AG04449 (cell line): Measurements from ENCODE around the gene AMIGO1.
"Not testable (repeated sequence)": the region's sequence is repeated elsewhere in the genome, so short reads cannot be mapped to it uniquely, and the experiment has no call there.

Experiments used
- CTCF ChIA-PET: fragments of 350-600 bp; formaldehyde crosslinking; extraction: SDS; loops from one replicate; lab custom pipeline; 2021; ENCODE audit warnings: antibody characterized with exemption; lab: Yijun Ruan, JAX
- POLR2A ChIA-PET: fragments of 400-600, 350-600 bp; formaldehyde crosslinking; extraction: SDS; loops from one replicate; lab custom pipeline; 2020; ENCODE audit warnings: antibody characterized with exemption, inconsistent platforms; lab: Yijun Ruan, JAX
- DNase-seq: peaks from one replicate; pipeline ENCODE4 v3.0.0-alpha.2; 2010; ENCODE audit warnings: low read depth, low spot score
- H3K4me3 ChIP-seq: 2 replicates; pipeline ENCODE4 v1.5.1; 2011; ENCODE audit warnings: low read depth, mild to moderate bottlenecking, control low read depth, low read length
- CTCF ChIP-seq: IDR thresholded peaks from one replicate; pipeline ENCODE4 v1.5.1; 2011; ENCODE audit warnings: mild to moderate bottlenecking, moderate library complexity, low read length, control low read depth, inconsistent platforms; ENCODE audit not compliant: insufficient read depth; ENCODE audit errors: missing control alignments

Gene AMIGO1

GRCh38 chr1:109477821-109478220 lies 31.7 kb downstream of the AMIGO1 start:
- POLR2A ChIA-PET: no interaction called here
- no peak for TF ChIP-seq CTCF
- CTCF ChIA-PET: interaction anchor here (8.9 to 43.1 kb wide), 2 partner anchors 14 to 56 kb away, joined by 107 to 2790 read pairs; partner anchors contain the start of genes CYB561D1 and GPR61

GRCh38 chr1:109476825-109477224 lies 32.7 kb downstream of the AMIGO1 start:
- H3K4me3 ChIP-seq: no peak overlapping the region
- TF ChIP-seq CTCF: no peak
- ChIA-PET POLR2A (no interaction called here), CTCF (interaction anchor here (0.9 to 3.2 kb wide), 3 partner anchors 13 to 55 kb away, joined by 3 to 17 read pairs (median 7); partner anchors contain the start of gene CYB561D1)
- no peak for DNase-seq

More at GRCh38 chr1:109477821-109478220, 31.7 kb downstream of the AMIGO1 start:
- no peak overlapping the region for H3K4me3 ChIP-seq
- DNase-seq: no peak

- no peak overlapping the region for H3K4me3 ChIP-seq
- CTCF ChIA-PET: interaction anchor here (0.5 to 3.2 kb wide), 4 partner anchors 15 to 73 kb away, joined by 3 to 17 read pairs (median 5); partner anchors contain the start of gene CYB561D1
- no peak for DNase-seq
- TF ChIP-seq CTCF: no peak
- POLR2A ChIA-PET: no interaction called here
Observed at GRCh38 chr1:109475261-109475660, 34.3 kb downstream of the AMIGO1 start.

- ChIA-PET CTCF (interaction anchor here (0.5 to 3.2 kb wide), 4 partner anchors 9 to 73 kb away, joined by 3 to 17 read pairs (median 3); partner anchors contain the start of genes ATXN7L2 and CYB561D1), POLR2A (no interaction called here)
- no peak overlapping the region for H3K4me3 ChIP-seq
- TF ChIP-seq CTCF: no peak
- DNase-seq: no peak
Observed at GRCh38 chr1:109474697-109475096, 34.8 kb downstream of the AMIGO1 start.

- CTCF ChIA-PET: interaction anchor here (0.8 to 3.2 kb wide), 5 partner anchors 10 to 59 kb away, joined by 3 to 17 read pairs (median 4); partner anchors contain the start of genes ATXN7L2 and CYB561D1
- H3K4me3 ChIP-seq, POLR2A ChIA-PET, DNase-seq: not testable (repeated sequence)
Observed at GRCh38 chr1:109473284-109474057, 36.1 kb downstream of the AMIGO1 start.

- no peak for TF ChIP-seq CTCF
- ChIA-PET POLR2A (no interaction called here), CTCF (interaction anchor here (0.9 kb wide), 1 partner anchor 21 kb away, joined by 4 read pairs; no protein-coding TSS in a partner anchor)
- DNase-seq: no peak
- H3K4me3 ChIP-seq: no peak overlapping the region
Observed at GRCh38 chr1:109472779-109473178, 36.7 kb downstream of the AMIGO1 start.
